Measurements from ENCODE around the gene IFFO2. TPM values are rescaled to one million over a fixed set of nuclear protein-coding genes. Genes with fewer than 3 reads are reported as not detected.
A peak's percentile ranks its signal among the peaks of the same experiment; 100 is the strongest.

IFFO2 gene
- total and polyA plus RNA-seq, 2 experiments from 2014 or later: 0.71 to 7.5 TPM

DNA sequence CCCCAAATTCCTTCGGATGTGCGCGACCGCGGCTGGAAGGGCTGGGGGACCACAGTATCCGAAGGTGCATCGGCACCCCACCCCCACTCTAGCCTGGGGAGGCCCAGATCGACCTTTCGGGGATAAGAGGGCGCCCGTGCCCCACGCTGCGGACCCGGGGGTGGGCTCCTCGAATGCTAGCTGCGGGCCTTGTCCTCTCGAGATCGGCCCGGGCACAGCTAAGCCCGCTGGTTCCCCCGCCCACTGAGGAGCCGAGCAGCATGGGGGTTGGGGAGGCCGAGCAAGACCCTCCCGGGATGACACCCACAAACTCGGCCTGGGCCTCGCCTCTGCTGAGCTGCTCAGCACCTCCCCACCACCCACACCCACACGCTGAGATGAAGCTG, 653 bp upstream of the IFFO2 start (continued):
- TF ChIP-seq, protein P1, sequence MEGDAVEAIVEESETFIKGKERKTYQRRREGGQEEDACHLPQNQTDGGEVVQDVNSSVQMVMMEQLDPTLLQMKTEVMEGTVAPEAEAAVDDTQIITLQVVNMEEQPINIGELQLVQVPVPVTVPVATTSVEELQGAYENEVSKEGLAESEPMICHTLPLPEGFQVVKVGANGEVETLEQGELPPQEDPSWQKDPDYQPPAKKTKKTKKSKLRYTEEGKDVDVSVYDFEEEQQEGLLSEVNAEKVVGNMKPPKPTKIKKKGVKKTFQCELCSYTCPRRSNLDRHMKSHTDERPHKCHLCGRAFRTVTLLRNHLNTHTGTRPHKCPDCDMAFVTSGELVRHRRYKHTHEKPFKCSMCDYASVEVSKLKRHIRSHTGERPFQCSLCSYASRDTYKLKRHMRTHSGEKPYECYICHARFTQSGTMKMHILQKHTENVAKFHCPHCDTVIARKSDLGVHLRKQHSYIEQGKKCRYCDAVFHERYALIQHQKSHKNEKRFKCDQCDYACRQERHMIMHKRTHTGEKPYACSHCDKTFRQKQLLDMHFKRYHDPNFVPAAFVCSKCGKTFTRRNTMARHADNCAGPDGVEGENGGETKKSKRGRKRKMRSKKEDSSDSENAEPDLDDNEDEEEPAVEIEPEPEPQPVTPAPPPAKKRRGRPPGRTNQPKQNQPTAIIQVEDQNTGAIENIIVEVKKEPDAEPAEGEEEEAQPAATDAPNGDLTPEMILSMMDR (conservative IDR thresholded peaks at IDR 0.05; ENCODE audit: low read depth in 2 of 2): no peak
- no peak for TF ChIP-seq EZH2 (IDR thresholded peaks at IDR 0.05; ENCODE audit: low read depth, unreplicated experiment)
- TF ChIP-seq ZNF114 (CRISPR knock-in tag; IDR thresholded peaks at IDR 0.05): no peak
- TF ChIP-seq REST (IDR thresholded peaks at IDR 0.05; ENCODE audit: unreplicated experiment): no peak

- peaks cover 44% of the 10 kb centered on the region for H3K27me3 ChIP-seq (ENCODE audit: insufficient read depth)
- no peak overlapping the region for H3K27ac ChIP-seq (ENCODE audit: low read depth)
Observed at GRCh38 chr1:18955441-18956192, 859 bp downstream of the IFFO2 start.

More at GRCh38 chr1:18955441-18956192, 859 bp downstream of the IFFO2 start:
- peak overlapping the region; percentile 71 for H3K4me3 ChIP-seq
- H3K4me1 ChIP-seq (ENCODE audit: insufficient read depth): peaks cover 17% of the 10 kb centered on the region
- peak overlapping the region; percentile 83 for H3K4me2 ChIP-seq
- H3K36me3 ChIP-seq (ENCODE audit: insufficient read depth): no peaks in the 10 kb centered on the region
- Mint-ChIP-seq H3K4me1 (peaks cover 12% of the 10 kb centered on the region), H3K9me3 (no peaks in the 10 kb centered on the region; the same call in 2 of the 3 replicates), H3K4me3 (peak overlapping the region; percentile 67), H3K27ac (no peak overlapping the region), H3K36me3 (ENCODE audit: low read depth) (no peaks in the 10 kb centered on the region; the same call in 2 of the 3 replicates), H3K27me3 (ENCODE audit: insufficient read depth, low read depth, poor library complexity) (peaks cover 35% of the 10 kb centered on the region)
- peak; percentile 33 for ATAC-seq
- H2AFZ ChIP-seq: peak overlapping the region; percentile 89; the same call in 1 of the 2 replicates
- TF ChIP-seq, protein P1 (conservative IDR thresholded peaks at IDR 0.05; ENCODE audit: low read depth in 2 of 2): 0 out of 4 replicates have a peak, but pooled peaks of 1 of the 2 experiments have one; percentile 12
- no peak for TF ChIP-seq REST (IDR thresholded peaks at IDR 0.05; ENCODE audit: unreplicated experiment)
- TF ChIP-seq, protein P2, sequence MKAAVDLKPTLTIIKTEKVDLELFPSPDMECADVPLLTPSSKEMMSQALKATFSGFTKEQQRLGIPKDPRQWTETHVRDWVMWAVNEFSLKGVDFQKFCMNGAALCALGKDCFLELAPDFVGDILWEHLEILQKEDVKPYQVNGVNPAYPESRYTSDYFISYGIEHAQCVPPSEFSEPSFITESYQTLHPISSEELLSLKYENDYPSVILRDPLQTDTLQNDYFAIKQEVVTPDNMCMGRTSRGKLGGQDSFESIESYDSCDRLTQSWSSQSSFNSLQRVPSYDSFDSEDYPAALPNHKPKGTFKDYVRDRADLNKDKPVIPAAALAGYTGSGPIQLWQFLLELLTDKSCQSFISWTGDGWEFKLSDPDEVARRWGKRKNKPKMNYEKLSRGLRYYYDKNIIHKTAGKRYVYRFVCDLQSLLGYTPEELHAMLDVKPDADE (IDR thresholded peaks at IDR 0.05): no peak
- 0 out of 2 replicates have a peak, but pooled peaks cover 4% of the 10 kb centered on the region for H3K79me2 ChIP-seq (replicated peaks; ENCODE audit: insufficient read depth)
- H3K9me2 ChIP-seq (ENCODE audit: insufficient read depth): no peaks in the 10 kb centered on the region
- peak; percentile 84 for DNase-seq (ENCODE audit: low spot score)
- peaks cover 9% of the 10 kb centered on the region for H4K20me1 ChIP-seq (replicated peaks; ENCODE audit: insufficient read depth)
- 0 out of 2 replicates have a peak, but pooled peaks cover 2% of the 10 kb centered on the region for H3F3A ChIP-seq (replicated peaks; ENCODE audit: low read depth)
